GM18873 (cell line): ENCODE data around the gene GSTT2.
A peak's percentile ranks its signal among the peaks of the same experiment; 100 is the strongest.
"Not testable (repeated sequence)": the region's sequence is repeated elsewhere in the genome, so short reads cannot be mapped to it uniquely, and the experiment has no call there.

Experiments used
- ATAC-seq: cut with Tn5 transposase; IDR thresholded peaks from one replicate; pipeline ENCODE4 v1.9.1; 2021; ENCODE audit warnings: mild to moderate bottlenecking, moderate library complexity, moderate number of reproducible peaks; ENCODE audit not compliant: unreplicated experiment, low FRiP score

The GSTT2 gene

GRCh38 chr22:23971927-23972326, 8.0 kb upstream of the GSTT2 start:
- not testable (repeated sequence) for ATAC-seq

GRCh38 chr22:23974345-23974744, 5.6 kb upstream of the GSTT2 start, which contains the start of gene DDT:
DDT (minus strand) TSS chr22:23974441; CDS start chr22:23974414, 27 bp downstream.
- ATAC-seq: peak; percentile 91

- ATAC-seq: not testable (repeated sequence)
Measured at GRCh38 chr22:23974836-23975352, 5.0 kb upstream of the GSTT2 start.

GRCh38 chr22:23977304-23977703, 2.6 kb upstream of the GSTT2 start:
- ATAC-seq: not testable (repeated sequence)

GRCh38 chr22:23980567-23980966, 633 bp downstream of the GSTT2 start:
- not testable (repeated sequence) for ATAC-seq

GRCh38 chr22:23984430-23984829, 4.5 kb downstream of the GSTT2 start:
- ATAC-seq: no peak

GRCh38 chr22:23986089-23986488, 6.2 kb downstream of the GSTT2 start:
- ATAC-seq: not testable (repeated sequence)

GRCh38 chr22:23986538-23987178, 6.7 kb downstream of the GSTT2 start:
- not testable (repeated sequence) for ATAC-seq

- not testable (repeated sequence) for ATAC-seq
Measured at GRCh38 chr22:23989583-23990244, 9.8 kb downstream of the GSTT2 start.

- ATAC-seq: not testable (repeated sequence)
Measured at GRCh38 chr22:23993080-23993479, 13.1 kb downstream of the GSTT2 start.

- ATAC-seq: not testable (repeated sequence)
Measured at GRCh38 chr22:23993581-23994177, 13.7 kb downstream of the GSTT2 start.

GRCh38 chr22:23997092-23997491, 17.2 kb downstream of the GSTT2 start:
- ATAC-seq: no peak

- not testable (repeated sequence) for ATAC-seq
Measured at GRCh38 chr22:23999779-24000178, 19.8 kb downstream of the GSTT2 start.

GRCh38 chr22:24001314-24001713, 21.4 kb downstream of the GSTT2 start:
- ATAC-seq: no peak

- no peak for ATAC-seq
Measured at GRCh38 chr22:24002272-24002671, 22.3 kb downstream of the GSTT2 start.

GRCh38 chr22:24002851-24003250, 22.9 kb downstream of the GSTT2 start:
- no peak for ATAC-seq

- ATAC-seq: no peak
Measured at GRCh38 chr22:24003887-24004286, 24.0 kb downstream of the GSTT2 start.

GRCh38 chr22:24005201-24005600, 25.3 kb downstream of the GSTT2 start, which contains the start of gene GSTT4:
GSTT4 (minus strand) TSS chr22:24005453; CDS start chr22:24005356, 97 bp downstream.
- no peak for ATAC-seq

GRCh38 chr22:24006207-24006913, 26.4 kb downstream of the GSTT2 start:
- no peak for ATAC-seq

GRCh38 chr22:24006914-24007214, 26.9 kb downstream of the GSTT2 start:
- no peak for ATAC-seq
